Measurements from ENCODE around the gene ERGIC1.

The ERGIC1 gene

GRCh38 chr5:172994405-172994804 lies 160.4 kb downstream of the ERGIC1 start:
- Histone ChIP-seq H3K14ac (ENCODE audit: low read length) (no peak overlapping the region), H2BK12ac (ENCODE audit: low read length) (no peak overlapping the region), H3K27me3 (ENCODE audit: control insufficient read depth in 3 of 3, insufficient read depth in 3 of 3, low read depth in 1 of 3, low read length in 3 of 3) (no peaks in the 10 kb centered on the region), H4K91ac (ENCODE audit: low read depth, low read length, poor library complexity) (no peak overlapping the region), H3K9ac (ENCODE audit: low read depth, low read length, poor library complexity) (no peak overlapping the region), H2BK5ac (ENCODE audit: low read length) (no peak overlapping the region), H3K4me3 (ENCODE audit: low read length in 2 of 2) (no peak overlapping the region), H2BK120ac (ENCODE audit: low read depth, low read length) (no peak overlapping the region), H3K4ac (ENCODE audit: low read length) (no peak overlapping the region), H3K79me1 (ENCODE audit: low read depth, low read length) (no peaks in the 10 kb centered on the region), H3K4me2 (ENCODE audit: insufficient read depth, low read length, poor library complexity, severe bottlenecking) (no peak overlapping the region), H3K36me3 (replicated peaks in 1 of 2; ENCODE audit: control insufficient read depth in 2 of 2, insufficient read depth in 2 of 2, low read length in 2 of 2) (peaks cover 6 to 76% of the 10 kb centered on the region in 2 donors), H3K18ac (ENCODE audit: low read length) (no peak overlapping the region), H2BK15ac (ENCODE audit: low read length) (no peak overlapping the region), H2AFZ (ENCODE audit: low read length) (no peak overlapping the region), H3K23ac (ENCODE audit: low read depth, low read length, poor library complexity) (no peak overlapping the region), H3K4me1 (ENCODE audit: control insufficient read depth in 2 of 2, insufficient read depth in 1 of 2, low read depth in 1 of 2, low read length in 2 of 2) (no peaks in the 10 kb centered on the region), H3K9me3 (replicated peaks in 1 of 2; ENCODE audit: control insufficient read depth in 2 of 2, insufficient read depth in 1 of 2, low read depth in 1 of 2, low read length in 2 of 2) (no peaks in the 10 kb centered on the region), H3K27ac (replicated peaks; ENCODE audit: low read length) (no peak overlapping the region), H4K8ac (ENCODE audit: low read depth, low read length) (no peak overlapping the region), H2AK5ac (ENCODE audit: low read depth, low read length) (no peak overlapping the region)
- no CpG with 5 or more reads among the region's 2 CpGs for WGBS, 2 donors (ENCODE audit: extremely low coverage in 2 of 2, insufficient read length in 2 of 2, insufficient replicate concordance in 1 of 2)
- DNase-seq (ENCODE audit: low spot score), result no peak

GRCh38 chr5:172999372-172999973 lies 165.4 kb downstream of the ERGIC1 start:
- H2AK5ac ChIP-seq (ENCODE audit: low read depth, low read length), result no peak overlapping the region
- no peak overlapping the region for H3K23ac ChIP-seq (ENCODE audit: low read depth, low read length, poor library complexity)
- no peak overlapping the region for H2BK15ac ChIP-seq (ENCODE audit: low read length)
- H3K27ac ChIP-seq (replicated peaks; ENCODE audit: low read length), result no peak overlapping the region
- no peak overlapping the region for H4K8ac ChIP-seq (ENCODE audit: low read depth, low read length)
- no peak overlapping the region for H2BK120ac ChIP-seq (ENCODE audit: low read depth, low read length)
- peaks cover 2% of the 10 kb centered on the region for H3K79me1 ChIP-seq (ENCODE audit: low read depth, low read length)
- H3K14ac ChIP-seq (ENCODE audit: low read length), result no peak overlapping the region
- no peak overlapping the region for H3K4me2 ChIP-seq (ENCODE audit: insufficient read depth, low read length, poor library complexity, severe bottlenecking)
- H2BK12ac ChIP-seq (ENCODE audit: low read length), result no peak overlapping the region
- peaks cover 4 to 45% of the 10 kb centered on the region in 2 donors for H3K36me3 ChIP-seq (replicated peaks in 1 of 2; ENCODE audit: control insufficient read depth in 2 of 2, insufficient read depth in 2 of 2, low read length in 2 of 2)
- no peak overlapping the region for H2BK5ac ChIP-seq (ENCODE audit: low read length)
- no peak overlapping the region for H3K9ac ChIP-seq (ENCODE audit: low read depth, low read length, poor library complexity)
- H3K18ac ChIP-seq (ENCODE audit: low read length), result no peak overlapping the region
- peaks cover 0 to 7% of the 10 kb centered on the region in 2 donors for H3K4me1 ChIP-seq (ENCODE audit: control insufficient read depth in 2 of 2, insufficient read depth in 1 of 2, low read depth in 1 of 2, low read length in 2 of 2)
- H2AFZ ChIP-seq (ENCODE audit: low read length), result no peak overlapping the region
- WGBS, 2 donors (ENCODE audit: extremely low coverage in 2 of 2, insufficient read length in 2 of 2, insufficient replicate concordance in 1 of 2), result no CpG with 5 or more reads among the region's 3 CpGs
- no peak overlapping the region for H3K4me3 ChIP-seq (ENCODE audit: low read length in 2 of 2)
- no peak for DNase-seq (ENCODE audit: low spot score)
- H3K4ac ChIP-seq (ENCODE audit: low read length), result no peak overlapping the region
- no peak overlapping the region for H4K91ac ChIP-seq (ENCODE audit: low read depth, low read length, poor library complexity)
- no peaks in the 10 kb centered on the region for H3K9me3 ChIP-seq (replicated peaks in 1 of 2; ENCODE audit: control insufficient read depth in 2 of 2, insufficient read depth in 1 of 2, low read depth in 1 of 2, low read length in 2 of 2)
- no peaks in the 10 kb centered on the region for H3K27me3 ChIP-seq (ENCODE audit: control insufficient read depth in 3 of 3, insufficient read depth in 3 of 3, low read depth in 1 of 3, low read length in 3 of 3)

- H3K27me3 ChIP-seq (ENCODE audit: control insufficient read depth in 3 of 3, insufficient read depth in 3 of 3, low read depth in 1 of 3, low read length in 3 of 3), result no peaks in the 10 kb centered on the region
- no peak overlapping the region for H3K18ac ChIP-seq (ENCODE audit: low read length)
- no peak overlapping the region for H3K27ac ChIP-seq (replicated peaks; ENCODE audit: low read length)
- H2BK5ac ChIP-seq (ENCODE audit: low read length), result no peak overlapping the region
- no peak for DNase-seq (ENCODE audit: low spot score)
- no peak overlapping the region for H2BK15ac ChIP-seq (ENCODE audit: low read length)
- H3K79me1 ChIP-seq (ENCODE audit: low read depth, low read length), result peaks cover 2% of the 10 kb centered on the region
- no peak overlapping the region for H3K14ac ChIP-seq (ENCODE audit: low read length)
- H4K8ac ChIP-seq (ENCODE audit: low read depth, low read length), result no peak overlapping the region
- H3K36me3 ChIP-seq (replicated peaks in 1 of 2; ENCODE audit: control insufficient read depth in 2 of 2, insufficient read depth in 2 of 2, low read length in 2 of 2), result peaks cover 4 to 40% of the 10 kb centered on the region in 2 donors
- no peaks in the 10 kb centered on the region for H3K9me3 ChIP-seq (replicated peaks in 1 of 2; ENCODE audit: control insufficient read depth in 2 of 2, insufficient read depth in 1 of 2, low read depth in 1 of 2, low read length in 2 of 2)
- H2BK120ac ChIP-seq (ENCODE audit: low read depth, low read length), result no peak overlapping the region
- peaks cover 0 to 7% of the 10 kb centered on the region in 2 donors for H3K4me1 ChIP-seq (ENCODE audit: control insufficient read depth in 2 of 2, insufficient read depth in 1 of 2, low read depth in 1 of 2, low read length in 2 of 2)
- H3K9ac ChIP-seq (ENCODE audit: low read depth, low read length, poor library complexity), result no peak overlapping the region
- H3K4me2 ChIP-seq (ENCODE audit: insufficient read depth, low read length, poor library complexity, severe bottlenecking), result no peak overlapping the region
- no CpG with 5 or more reads among the region's 1 CpG for WGBS, 2 donors (ENCODE audit: extremely low coverage in 2 of 2, insufficient read length in 2 of 2, insufficient replicate concordance in 1 of 2)
- no peak overlapping the region for H2AFZ ChIP-seq (ENCODE audit: low read length)
- no peak overlapping the region for H2BK12ac ChIP-seq (ENCODE audit: low read length)
- H3K4me3 ChIP-seq (ENCODE audit: low read length in 2 of 2), result no peak overlapping the region
- no peak overlapping the region for H4K91ac ChIP-seq (ENCODE audit: low read depth, low read length, poor library complexity)
- no peak overlapping the region for H3K4ac ChIP-seq (ENCODE audit: low read length)
- H3K23ac ChIP-seq (ENCODE audit: low read depth, low read length, poor library complexity), result no peak overlapping the region
- H2AK5ac ChIP-seq (ENCODE audit: low read depth, low read length), result no peak overlapping the region
These were observed 165.9 kb downstream of the ERGIC1 start for GRCh38 chr5:172999974-173000373.

- Histone ChIP-seq H2BK5ac (ENCODE audit: low read length) (no peak overlapping the region), H2BK12ac (ENCODE audit: low read length) (no peak overlapping the region), H3K23ac (ENCODE audit: low read depth, low read length, poor library complexity) (no peak overlapping the region), H3K4me1 (ENCODE audit: control insufficient read depth in 2 of 2, insufficient read depth in 1 of 2, low read depth in 1 of 2, low read length in 2 of 2) (peaks cover 0 to 7% of the 10 kb centered on the region in 2 donors), H2AFZ (ENCODE audit: low read length) (no peak overlapping the region), H3K4me2 (ENCODE audit: insufficient read depth, low read length, poor library complexity, severe bottlenecking) (no peak overlapping the region), H3K36me3 (replicated peaks in 1 of 2; ENCODE audit: control insufficient read depth in 2 of 2, insufficient read depth in 2 of 2, low read length in 2 of 2) (peaks cover 0 to 27% of the 10 kb centered on the region in 2 donors), H4K91ac (ENCODE audit: low read depth, low read length, poor library complexity) (no peak overlapping the region), H3K27me3 (ENCODE audit: control insufficient read depth in 3 of 3, insufficient read depth in 3 of 3, low read depth in 1 of 3, low read length in 3 of 3) (no peaks in the 10 kb centered on the region), H3K9ac (ENCODE audit: low read depth, low read length, poor library complexity) (no peak overlapping the region), H3K9me3 (replicated peaks in 1 of 2; ENCODE audit: control insufficient read depth in 2 of 2, insufficient read depth in 1 of 2, low read depth in 1 of 2, low read length in 2 of 2) (no peaks in the 10 kb centered on the region), H3K18ac (ENCODE audit: low read length) (no peak overlapping the region), H4K8ac (ENCODE audit: low read depth, low read length) (no peak overlapping the region), H3K27ac (replicated peaks; ENCODE audit: low read length) (no peak overlapping the region), H2AK5ac (ENCODE audit: low read depth, low read length) (no peak overlapping the region), H3K14ac (ENCODE audit: low read length) (no peak overlapping the region), H3K4ac (ENCODE audit: low read length) (no peak overlapping the region), H2BK15ac (ENCODE audit: low read length) (no peak overlapping the region), H3K79me1 (ENCODE audit: low read depth, low read length) (peaks cover 2% of the 10 kb centered on the region), H2BK120ac (ENCODE audit: low read depth, low read length) (no peak overlapping the region), H3K4me3 (ENCODE audit: low read length in 2 of 2) (no peak overlapping the region)
- DNase-seq (ENCODE audit: low spot score), result no peak
- no CpG with 5 or more reads among the region's 9 CpGs for WGBS, 2 donors (ENCODE audit: extremely low coverage in 2 of 2, insufficient read length in 2 of 2, insufficient replicate concordance in 1 of 2)
These were observed 167.3 kb downstream of the ERGIC1 start for GRCh38 chr5:173001229-173001841.
